Measurements from ENCODE around the gene RAB7B.
"Not testable (repeated sequence)": the region's sequence is repeated elsewhere in the genome, so short reads cannot be mapped to it uniquely, and the experiment has no call there.

RAB7B gene

DNA sequence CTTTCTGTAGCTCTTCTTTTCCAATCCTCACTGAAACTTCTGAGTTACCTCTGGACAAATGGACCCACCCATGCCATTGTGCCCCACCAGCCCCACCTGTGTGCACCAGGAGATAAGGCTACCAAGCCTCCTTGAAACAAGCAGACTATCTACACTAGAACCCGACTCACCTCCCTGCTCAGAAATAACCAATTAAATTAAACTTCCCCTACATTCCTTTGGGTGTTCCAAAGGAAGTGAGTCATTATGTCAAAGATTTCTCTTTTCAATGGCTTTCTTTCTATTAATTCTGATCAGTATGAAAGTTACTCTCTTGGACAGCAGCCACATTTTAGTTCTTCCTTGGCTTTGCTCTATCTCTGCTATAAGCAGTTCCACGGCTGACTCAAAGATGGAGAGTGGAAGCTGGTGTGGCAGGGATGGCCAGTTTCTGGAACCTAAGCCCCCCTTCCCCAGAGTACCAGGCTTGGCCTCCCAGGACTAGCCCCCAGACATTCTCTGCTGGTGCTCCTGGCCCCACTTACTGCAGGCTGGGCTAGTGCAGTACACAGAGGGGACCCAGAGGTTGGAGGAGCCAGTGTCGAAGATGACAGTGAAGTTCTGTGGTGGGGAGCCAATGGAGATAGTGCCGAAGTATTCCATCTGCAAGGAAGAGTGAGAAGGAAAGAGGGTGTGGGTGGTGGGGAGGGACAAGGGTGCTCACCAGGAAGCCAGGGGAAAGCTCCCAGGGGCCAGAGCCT, 18.6 kb upstream of the RAB7B start:
- DNase-seq = no peak

DNA sequence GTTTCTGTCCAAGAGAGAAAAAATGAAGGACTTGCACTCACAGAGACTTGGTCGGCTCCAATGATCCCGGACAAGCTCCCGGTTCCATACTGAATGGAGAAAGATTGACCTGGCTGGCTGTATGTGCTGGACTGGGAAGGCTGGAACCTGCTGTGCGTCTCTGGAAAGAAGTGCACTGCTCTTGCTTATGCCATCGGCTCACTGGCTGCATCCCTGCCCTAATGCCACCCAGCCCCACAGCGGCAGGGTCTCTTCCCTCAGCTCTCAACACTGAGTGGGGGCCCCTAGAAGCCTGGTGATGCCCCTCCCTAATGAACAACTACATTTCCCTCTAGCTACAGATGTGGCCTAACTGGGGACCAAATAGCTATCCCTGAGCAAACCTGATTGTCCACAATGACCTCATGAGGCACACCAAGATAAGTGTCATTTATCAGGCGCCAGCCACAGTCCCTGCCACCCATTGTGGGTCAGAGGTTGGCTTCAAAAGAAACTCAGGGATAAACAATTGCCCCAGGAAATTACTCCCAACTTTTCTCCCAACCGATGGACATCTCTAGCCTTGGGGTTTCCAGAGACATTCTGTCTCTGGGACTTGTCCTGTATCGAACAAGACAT, 17.9 kb upstream of the RAB7B start:
- no peak for DNase-seq

DNA sequence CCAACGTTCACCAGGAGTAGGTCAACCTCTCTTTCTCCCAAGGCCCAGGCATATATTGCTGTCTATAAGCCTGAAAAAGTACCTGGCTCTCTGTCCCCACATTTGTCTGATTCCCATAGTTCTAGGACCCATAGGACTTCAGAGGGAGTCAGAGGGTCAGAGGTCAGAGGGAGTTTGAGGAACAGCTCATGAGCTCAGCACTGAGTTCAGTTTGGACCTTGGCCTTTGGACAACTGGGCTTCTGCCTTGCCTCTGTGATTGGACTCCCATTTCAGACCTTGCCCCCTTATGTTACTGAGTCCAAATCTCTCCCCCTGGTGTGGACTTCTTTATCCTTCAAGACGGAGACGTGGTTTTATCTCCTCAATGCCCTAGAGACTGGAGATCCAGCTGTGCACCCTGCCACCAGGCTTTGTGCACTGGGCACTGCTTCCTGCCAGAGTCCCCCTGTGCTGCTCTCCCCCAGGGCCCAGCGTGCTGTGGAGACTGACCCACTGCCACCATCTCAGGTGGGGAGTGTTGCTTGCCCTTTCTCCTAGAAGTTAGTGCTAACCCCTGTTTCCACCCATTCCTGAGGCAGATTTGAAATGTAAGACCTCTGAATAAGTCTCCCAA, 17.3 kb upstream of the RAB7B start:
- no peak for DNase-seq

DNA sequence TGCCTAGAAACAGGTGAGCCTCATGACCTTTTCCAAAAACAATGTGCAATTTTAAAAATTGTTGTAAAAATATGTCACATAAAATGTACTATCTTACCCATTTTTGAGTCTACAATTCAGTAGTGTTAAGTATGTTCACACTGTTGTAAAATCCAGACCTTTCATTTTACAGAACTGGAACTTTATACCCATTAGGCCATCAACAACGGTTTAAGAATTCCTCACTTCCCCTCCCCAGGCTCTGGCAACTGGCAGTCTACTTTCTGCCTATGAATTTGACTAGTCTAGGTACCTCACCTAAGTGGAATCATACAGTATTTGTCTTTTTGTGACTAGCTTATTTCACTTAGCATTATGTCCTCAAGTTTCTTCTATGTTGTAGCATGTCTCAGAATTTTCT, 11.9 kb upstream of the RAB7B start:
- no peak for DNase-seq

DNA sequence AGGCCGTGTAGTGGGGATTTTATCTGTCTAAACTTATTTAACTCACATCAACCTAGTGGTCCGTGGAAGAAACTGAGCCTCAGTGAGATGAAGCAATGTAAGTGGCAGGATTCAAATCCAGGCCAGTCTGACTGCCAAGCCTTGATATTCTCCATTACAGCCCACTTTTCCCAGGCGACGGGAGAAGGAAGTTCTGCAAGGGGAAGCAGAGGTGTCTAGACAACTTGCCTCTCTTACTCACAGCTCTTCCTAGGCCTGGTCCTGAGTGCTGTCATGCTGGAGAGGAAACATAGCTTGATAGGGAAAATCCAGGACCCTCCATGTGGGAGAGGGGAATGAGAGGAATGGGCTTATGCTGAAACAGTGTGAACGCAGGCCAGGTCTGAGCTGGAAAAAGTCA, 11.4 kb upstream of the RAB7B start:
- no peak for DNase-seq

DNA sequence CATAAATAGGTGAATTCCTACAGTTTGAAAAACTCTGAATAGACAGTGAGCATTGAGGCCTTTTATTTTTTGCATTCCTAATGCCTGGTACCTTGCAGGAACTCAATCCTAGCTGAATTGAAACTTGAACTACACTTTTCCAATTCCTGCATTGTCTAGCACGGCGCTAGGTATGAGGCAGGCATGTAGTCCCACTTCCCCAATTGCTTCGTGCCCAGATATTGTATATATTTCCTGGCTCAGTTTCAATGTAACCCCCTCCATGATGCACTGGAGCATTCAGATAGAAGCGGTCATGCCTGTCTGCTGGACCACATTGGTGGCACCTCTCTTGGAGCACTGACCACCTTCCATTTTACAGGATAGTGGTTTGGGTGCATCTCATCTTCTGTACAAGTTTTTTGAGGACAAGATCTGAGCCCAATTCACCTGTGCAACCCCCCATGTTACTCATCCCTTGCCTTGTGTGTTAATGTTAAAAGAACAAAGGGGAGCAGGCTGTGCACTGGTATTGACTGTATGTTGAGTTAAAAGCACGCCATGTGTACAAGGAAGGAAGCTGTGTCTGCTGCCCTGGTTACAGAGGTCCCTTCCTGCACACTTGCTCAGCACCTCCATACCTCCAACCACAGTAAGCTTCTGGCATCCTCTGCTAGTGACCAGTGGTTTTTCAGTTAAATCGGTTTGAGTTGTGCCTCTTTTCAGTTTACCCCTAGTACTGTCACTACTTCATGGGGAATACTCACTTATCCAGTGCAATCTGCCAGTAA, 10.0 kb upstream of the RAB7B start:
- no peak for DNase-seq

DNA sequence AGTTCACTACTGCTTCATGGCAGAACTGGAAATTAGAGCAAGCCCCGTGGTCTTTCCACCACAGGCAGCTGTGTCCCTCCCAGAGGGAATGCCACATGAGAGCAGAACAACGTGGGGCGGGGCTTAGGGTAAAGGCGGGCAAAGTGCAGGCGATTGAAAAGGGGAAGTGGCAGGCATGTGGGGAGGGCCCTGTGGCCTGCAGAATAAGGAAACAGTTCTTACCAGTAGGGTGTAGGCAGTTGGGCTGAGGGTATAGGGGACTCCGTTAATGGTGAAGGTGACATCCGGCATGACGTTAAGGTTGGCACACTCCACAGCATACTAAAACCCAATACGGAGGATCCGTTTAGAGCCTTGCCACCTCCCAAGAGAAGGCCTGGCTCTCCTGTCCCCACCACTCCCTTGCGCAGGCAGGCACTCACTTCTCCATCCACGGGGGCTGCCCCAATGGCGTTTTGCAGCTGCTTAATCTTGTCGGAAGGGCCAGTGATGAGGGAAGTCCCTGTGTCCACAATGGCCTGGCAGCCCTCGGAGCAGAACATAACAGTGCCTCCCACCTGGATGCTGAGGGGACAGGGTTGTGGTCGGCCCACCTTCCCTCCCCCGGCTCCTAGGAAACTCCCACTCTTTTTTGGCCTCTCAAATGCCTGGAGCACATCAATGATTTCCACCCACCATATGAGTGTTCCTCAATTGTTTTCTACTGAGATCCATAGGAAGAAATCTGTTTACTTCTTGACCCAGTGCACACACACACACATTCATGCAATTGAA, 9.1 kb upstream of the RAB7B start:
- peak; percentile 44 for DNase-seq

DNA sequence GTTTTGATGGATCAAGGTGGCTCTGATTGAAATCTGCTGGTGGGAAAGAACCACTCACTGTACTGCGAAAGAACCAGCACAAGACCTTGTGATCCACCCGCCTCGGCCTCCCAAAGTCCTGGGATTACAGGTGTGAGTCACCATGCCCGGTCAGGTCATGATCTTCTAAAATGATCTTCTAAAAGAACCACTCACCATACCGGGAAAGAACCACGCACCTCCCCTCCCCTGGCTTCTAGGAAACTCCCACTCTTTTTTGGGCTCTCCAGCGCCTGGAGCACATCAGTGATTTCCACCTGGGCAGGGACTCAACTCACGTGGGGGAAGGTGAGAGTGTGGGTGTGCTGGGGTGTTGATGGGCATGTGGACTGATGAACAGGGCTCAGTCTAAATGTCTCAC, 7.9 kb upstream of the RAB7B start:
- DNase-seq = no peak

DNA sequence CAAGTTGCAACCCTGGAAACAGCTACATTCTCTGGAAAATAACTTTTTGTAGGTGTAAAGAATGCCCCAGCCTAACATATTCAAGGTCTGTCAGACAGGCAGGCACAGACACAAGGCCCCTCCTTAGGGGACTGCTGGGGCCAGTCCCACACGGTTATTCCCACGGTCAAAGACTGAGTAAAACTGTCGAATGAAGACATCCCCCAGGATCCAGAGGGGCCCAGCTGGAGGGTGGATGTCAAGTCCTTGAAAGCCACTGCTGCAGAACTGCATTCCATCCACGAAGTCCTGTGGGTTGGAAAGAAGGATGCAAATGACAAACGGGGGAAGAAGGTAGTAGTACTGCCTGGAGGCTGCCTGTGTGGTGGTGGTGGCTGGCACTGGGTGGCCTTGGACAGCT, 6.9 kb upstream of the RAB7B start:
- DNase-seq = no peak

DNA sequence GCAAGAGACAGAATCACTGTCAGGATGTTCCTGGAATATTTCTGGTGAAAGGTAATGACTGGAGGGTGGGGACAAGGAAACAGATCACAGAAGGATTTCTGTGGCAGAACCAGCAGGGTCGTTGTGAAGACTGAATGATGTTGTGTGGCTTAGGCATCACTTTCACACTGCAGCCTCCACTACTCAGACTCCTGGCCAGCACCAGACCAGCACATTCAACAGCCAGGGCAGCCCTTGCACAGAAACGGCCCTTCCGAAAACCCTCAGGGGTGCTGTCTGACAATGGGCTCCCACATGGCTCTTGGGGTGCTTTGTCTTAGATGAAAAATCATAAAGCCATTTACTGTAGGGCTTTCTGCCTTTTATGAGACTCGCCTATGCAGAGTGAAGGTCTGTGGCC, 3.8 kb upstream of the RAB7B start:
- DNase-seq = no peak

DNA sequence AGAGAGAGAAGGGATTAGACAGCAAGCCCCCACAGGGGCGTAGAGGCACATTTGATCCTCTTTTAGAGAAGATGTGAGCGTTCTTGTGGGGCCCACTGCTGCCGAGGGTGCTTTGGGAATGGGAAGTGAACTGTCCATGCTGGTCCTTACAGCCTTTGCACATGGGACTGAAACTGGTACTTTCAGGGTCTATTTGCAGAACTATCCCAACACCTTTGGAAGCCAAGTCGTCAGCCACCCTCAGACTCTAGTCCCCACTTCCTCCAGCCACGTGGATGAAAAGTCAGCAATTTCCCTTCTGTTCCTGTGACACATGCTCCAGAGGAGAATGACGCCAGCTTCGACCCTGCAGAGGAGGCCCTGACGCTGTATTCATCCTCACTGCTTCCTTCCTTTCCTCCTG, 2.6 kb upstream of the RAB7B start:
- DNase-seq = no peak

DNA sequence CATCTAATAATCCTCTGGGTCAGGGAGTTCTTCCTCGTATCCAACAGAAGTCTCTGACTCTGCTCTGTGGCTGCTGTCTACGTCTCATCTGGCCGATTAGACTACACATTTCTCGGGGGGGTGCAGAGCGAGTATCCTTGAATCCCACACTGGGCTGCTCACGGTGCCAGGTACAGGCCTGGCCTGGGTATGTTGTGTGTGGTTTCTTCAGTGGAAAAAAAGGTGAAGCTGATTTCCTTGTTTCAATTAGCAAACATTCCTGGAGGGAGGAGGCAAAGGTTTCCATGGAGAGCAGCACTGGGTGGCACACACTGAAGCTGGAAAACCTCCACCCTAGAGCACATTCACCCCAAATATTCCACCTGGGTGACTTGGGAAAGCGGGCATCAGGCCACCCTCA, 2.0 kb upstream of the RAB7B start:
- no peak for DNase-seq

DNA sequence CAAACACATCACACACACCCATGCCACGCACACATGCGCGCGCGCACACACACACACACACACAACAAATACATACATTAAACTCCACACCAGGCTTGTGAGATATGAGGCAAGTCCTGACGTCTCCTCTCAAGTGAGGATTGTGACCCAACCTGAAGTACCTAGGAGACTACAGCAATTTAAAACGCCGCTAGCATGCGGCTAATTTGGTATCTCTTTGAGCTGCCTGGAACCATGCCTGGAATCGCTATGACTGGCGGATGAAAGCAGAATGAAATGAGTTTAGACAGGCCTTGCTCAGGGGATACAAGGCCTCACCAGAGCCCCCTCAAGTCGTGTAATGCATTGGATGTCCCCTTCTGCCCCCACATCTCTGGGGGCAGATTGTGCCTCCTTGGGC, 1.6 kb upstream of the RAB7B start:
- DNase-seq = no peak

DNA sequence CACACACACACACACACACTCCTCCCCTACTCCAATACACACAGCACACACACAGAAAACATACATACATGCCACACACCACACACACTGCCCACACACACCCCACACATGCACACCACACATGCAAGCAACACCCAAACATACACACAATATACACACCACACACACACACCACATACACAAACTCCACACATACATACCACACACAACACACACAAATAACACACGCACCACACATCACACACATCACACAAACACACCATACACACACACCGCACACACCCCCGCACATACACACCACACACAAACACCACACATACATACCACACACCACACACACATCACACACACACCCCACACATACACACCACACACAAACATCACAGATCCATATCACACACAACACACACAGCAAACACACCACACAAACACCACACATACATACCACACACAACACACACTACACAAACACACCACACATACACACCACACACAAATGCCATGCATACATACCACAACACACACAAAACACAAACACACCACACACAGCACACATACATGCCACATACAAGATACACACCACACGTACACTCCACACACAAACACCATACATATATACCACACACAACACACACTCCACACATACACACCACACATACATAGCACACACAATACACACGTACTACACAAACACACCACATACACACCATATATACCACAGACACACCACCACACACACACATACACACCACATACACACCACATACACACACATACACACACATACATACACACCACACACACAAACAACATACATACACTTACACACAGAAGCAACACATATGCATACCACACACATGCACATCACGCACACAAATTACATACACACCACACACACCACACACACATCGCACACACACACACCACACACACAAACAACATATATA, 932 bp upstream of the RAB7B start:
- no peak for DNase-seq

DNA sequence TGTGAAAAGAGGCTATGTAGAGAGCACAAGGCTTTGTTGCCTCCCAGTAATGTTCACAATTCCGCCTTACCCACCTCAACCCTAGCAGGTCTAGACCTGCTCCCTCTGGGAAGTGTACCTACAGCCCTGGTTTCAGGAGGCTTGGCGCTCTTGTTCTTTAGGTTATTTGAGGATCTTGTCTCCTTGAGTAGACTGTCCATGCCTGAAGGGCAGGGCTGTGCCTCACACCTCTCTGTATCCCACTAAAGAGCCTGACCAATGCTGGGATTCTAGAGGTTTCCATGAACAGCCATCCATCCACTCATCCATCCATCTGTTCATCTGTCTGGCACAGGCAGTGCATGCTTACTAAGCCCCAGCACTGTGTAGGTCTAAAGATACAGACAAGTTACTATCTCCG, 1.0 kb downstream of the RAB7B start:
- DNase-seq = no peak

DNA sequence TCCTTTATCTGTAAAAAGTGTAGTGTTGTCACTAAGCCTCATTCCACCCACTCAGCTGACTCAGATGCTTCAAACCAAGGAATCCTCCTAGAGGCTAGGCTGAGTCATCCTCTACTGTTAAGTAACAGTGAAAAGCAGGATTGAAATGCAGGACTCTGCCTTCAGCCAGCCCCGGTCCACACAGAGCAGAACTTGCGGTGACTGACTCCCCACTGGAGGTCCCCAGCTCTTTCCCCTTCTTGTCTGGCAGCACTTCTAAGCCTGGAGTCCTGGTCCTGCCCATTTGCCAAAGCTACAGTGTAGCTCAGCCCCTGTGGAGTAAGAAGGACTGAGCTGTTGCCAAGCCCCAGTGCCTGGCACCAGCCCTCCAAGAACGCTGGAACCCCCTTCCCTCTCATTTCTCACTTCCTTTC, 1.7 kb downstream of the RAB7B start:
- no peak for DNase-seq

DNA sequence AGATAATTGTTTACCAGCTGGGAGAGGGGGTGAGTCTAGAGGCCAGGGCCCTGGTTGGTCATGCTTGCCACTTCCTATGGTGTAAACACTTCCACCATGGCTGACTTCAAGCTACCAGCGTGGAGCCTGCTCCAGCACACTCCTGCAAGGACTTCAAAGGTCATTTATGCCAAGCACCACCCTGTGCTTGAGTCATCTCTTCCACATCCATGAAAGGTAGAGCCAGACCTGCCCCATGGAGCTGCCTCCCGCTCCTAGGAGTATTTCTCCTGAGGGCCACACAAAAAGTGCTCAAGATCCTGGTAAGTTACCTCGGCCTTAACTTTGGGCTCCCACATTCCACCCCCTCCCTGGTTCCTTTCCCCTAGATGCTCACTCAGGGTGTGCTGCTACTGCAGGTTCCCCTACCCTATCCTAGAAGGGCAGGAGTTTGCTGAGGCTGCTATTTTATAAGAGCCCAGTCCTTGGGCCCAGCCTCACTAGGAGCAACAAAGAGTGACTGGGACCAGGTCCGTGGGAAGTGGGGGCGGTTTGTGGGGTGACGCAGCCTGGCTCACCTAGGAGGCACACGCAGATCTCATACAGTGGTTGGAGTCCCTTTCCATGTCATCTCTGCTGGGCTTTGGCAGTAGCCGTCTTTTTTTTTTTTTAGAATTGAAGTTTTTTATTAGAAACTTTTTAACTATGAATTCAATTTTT, 2.4 kb downstream of the RAB7B start:
- DNase-seq = no peak

DNA sequence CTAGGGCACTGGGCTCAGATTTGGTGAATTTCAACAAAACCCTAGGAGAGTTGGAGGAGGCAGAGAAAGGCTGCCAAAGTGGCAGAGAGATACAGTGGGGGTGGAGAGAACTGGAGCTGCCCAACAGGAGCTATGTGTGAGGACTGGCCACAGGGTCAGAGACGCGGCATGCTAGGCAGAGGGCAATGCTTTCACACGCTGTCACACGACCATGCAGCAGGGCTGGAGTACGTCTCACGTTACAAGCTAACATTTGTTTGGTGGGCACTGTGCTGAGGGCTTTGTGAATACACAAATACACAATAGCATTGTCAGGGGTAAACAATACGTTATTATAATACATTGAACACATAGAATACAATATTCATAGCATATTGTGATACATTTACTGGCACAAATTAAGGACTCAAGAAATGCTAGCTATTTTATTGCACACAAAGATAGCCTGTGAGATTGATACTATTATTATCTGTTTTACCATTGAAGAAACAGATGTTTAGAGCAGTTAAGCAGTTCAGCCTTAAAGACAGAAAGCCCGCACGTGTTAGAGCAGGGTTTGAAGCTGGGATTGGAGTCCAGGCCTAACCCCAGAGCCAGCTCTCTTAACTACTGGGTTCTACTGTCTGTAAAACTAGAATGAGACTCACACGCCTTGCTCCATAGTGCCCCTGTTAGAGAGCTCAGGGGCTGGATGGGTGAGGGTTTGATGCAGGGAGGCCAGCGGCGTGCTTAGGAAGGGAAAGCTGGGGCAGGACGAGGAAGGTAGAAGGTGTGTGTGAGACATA, 4.5 kb downstream of the RAB7B start:
- DNase-seq = no peak

DNA sequence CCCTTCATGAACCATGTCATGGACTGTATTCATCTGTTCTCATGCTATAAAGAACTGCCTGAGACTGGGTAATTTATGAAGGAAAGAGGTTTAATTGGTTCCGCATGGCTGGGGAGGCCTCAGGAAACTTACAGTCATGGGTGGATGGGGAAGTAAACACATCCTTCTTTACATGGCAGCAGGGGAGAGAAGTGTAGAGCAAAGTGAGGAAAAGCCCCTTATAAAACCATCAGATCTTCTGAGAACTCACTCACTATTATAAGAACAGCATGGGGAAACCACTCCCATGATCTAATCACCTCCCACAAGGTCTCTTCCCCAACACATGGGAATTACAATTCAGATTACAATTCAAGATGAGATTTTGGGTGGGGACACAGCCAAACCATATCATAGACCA, 6.6 kb downstream of the RAB7B start:
- not testable (repeated sequence) for DNase-seq

DNA sequence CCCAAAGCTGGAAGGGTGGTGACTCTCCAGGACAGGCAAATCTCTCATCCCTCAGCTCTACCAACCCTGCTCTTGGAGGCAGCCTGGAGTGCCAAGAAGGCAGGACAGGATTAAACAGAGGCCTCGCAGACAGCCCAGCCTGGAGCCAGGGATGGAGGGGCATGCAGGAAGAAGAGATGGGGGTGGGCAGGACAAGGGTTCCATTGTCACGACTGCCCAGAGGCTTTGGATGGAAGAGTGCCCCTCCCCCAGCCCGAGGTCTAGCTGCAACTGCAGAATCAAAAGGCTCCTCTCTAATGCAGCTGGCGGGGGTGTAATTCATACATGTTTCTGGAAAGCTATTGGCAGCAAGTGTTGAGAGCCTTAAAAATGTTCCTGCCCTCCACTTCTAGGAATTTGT, 8.8 kb downstream of the RAB7B start:
- DNase-seq = no peak
